HTERT RPE-1 (cell line): ENCODE results near the gene SH3RF3.
"Not testable (repeated sequence)": the region's sequence is repeated elsewhere in the genome, so short reads cannot be mapped to it uniquely, and the experiment has no call there.

Source experiments
- in situ Hi-C: fragments of 300-500 bp; cut with MboI; formaldehyde crosslinking; loops from 4 replicates; pipeline ENCODE4 v1.14.3; 2020; ENCODE audit warnings: low sequenced_read_pairs

Gene SH3RF3

DNA sequence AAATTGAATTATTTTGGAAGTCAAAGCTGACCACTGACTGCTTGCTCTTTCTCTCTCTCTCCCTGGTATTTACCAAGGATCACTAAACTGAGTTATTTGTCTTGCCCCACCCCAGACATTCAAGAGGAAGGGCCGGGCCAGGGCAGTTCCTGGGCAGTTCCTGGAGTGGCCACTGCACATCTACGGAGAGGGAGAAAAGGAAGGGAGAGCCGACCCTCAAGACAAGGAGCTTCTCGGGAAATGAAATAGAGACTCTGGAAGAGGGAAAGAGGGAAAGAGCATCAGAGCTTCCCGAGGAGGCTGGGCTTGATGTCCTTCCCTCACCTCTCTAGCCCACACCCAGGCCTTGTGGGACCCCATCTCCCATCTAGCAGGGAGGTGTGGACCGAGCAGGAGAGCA lies 401.7 kb downstream of the SH3RF3 start:
- in situ Hi-C loops, result no loop called here

GRCh38 chr2:109531221-109531620 lies 402.2 kb downstream of the SH3RF3 start:
- in situ Hi-C loops, result no loop called here

GRCh38 chr2:109531896-109532727 lies 403.1 kb downstream of the SH3RF3 start:
- in situ Hi-C loops, result no loop called here

- in situ Hi-C loops, result no loop called here
Observed at GRCh38 chr2:109532728-109533076, 403.7 kb downstream of the SH3RF3 start.

DNA sequence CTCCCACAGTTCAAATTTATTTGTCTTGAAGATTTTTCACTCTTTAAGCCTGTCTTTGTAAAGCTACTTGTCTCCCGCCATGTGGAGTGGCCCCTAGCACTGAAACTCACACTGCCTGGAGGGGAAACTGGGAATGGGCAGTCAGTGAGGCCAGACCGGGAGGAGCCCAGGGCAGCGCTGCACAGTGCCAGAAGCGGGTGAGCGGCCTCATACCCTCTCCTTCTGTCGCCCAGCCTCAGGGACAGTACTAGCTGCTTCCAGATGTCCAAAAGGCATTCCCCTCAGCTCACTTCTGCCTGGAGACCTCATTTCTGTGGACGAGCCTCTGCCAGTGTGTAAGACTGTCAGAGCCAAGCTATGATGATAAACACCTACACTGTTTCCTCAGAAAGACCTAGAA lies 404.8 kb downstream of the SH3RF3 start:
- in situ Hi-C loops, result no loop called here

GRCh38 chr2:109535217-109535946 lies 406.4 kb downstream of the SH3RF3 start:
- in situ Hi-C loops, result no loop called here

GRCh38 chr2:109536556-109536955 lies 407.6 kb downstream of the SH3RF3 start:
- in situ Hi-C loops, result not testable (repeated sequence)

- in situ Hi-C loops, result no loop called here
Observed at GRCh38 chr2:109537565-109538222, 408.7 kb downstream of the SH3RF3 start.

DNA sequence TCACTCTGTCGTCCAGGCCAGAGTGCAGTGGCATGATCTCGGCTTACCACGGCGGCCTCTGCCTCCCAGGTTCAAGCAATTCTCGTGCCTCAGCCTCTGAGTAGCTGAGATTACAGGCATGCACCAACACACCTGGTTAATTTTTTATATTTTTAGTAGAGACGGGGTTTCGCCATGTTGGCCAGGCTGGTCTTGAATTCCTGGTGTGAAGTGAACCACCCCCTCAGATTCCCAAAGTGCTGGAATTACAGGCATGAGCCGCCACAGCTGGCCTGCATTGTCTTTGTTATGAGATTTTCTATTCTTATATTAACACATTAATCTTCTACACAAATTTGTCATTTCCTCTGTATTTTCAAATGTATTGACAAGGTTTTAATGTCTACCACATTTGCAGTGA lies 409.5 kb downstream of the SH3RF3 start:
- in situ Hi-C loops, result no loop called here

DNA sequence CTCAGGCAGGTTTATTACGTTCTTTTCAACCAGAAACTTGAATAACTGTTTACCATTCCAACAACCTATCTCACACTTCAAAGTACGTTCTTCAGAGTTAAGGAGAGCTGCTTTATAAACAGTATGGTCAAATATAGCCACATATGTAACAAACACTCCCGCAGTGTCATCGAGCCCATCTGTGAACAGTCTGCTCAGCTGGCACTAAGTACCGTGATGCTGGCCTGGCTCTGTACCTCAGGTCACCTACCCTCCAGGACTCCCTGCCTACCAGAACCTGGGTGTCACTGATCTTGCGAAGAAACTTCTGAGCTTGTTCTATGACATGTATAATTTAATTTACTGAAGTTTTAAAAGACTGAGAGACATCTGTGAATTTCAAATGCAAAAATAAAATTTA lies 413.4 kb downstream of the SH3RF3 start:
- in situ Hi-C loops, result no loop called here

DNA sequence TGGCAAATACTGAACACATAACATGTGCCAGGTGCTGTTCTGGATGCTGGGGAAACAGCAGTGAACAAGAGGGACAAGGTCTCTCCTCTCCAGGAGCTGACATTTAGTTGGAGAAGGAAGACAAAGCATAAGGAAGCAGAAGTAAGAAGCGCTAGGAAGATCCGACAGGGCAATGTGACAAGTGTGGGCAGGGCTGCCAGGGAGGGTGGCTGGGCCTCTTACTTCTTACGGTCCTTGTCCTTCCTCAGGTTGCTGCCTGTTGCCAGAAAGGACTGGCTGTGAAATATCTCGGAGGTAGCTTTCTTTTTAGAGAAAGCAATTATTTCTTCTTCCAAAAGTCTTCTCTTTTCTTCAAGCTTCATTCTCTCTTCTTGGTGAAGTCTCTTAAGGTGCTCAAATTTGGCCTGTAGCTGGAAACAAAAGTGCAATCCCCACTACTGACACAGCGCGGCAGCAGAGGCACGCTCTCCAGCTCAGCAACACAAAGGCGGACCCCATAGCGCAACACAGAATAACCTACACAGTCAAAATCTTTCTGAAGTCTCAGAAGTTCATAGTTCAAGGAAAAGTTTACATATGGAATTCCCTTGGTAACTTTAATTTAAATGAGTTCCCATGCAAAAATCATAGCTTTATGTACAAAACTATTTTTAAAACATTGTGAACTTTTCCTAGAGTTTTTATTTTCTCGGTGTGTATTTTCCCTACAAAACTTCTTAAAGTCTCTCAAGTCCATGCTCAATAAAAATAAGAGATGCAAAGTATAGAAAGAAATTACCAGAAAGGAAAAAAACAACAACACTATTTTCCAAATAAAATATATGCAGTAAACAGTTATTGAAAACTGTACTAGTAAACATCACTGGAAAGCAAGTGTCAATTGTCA lies 417.1 kb downstream of the SH3RF3 start:
- in situ Hi-C loops, result no loop called here

- in situ Hi-C loops, result no loop called here
Observed at GRCh38 chr2:109547280-109547679, 418.3 kb downstream of the SH3RF3 start.

- in situ Hi-C loops, result no loop called here
Observed at GRCh38 chr2:109549016-109549590, 420.1 kb downstream of the SH3RF3 start.
